Liver (tissue), 9 donors: Measurements from ENCODE around the gene SEMA6D. TPM values are rescaled to one million over a fixed set of nuclear protein-coding genes. Genes with fewer than 3 reads are reported as not detected.

ENCODE experiments used
- DNase-seq: peaks from one replicate; pipeline ENCODE4 v3.0.0-alpha.2; 2017; ENCODE audit warnings: low spot score
- H3K27ac ChIP-seq, 2 donors: one replicate each; pipeline ENCODE4 v1.7.0; 2013; ENCODE audit warnings: inconsistent platforms in 2 of 2, low read length in 2 of 2, control low read depth in 1 of 2, low read depth in 1 of 2, mild to moderate bottlenecking in 1 of 2
- H3K27me3 ChIP-seq, 4 donors: one replicate each; pipeline versions ENCODE4 v1.6.1 to v1.7.0; 2013; ENCODE audit warnings: low read length in 3 of 4, inconsistent platforms in 1 of 4, mild to moderate bottlenecking in 1 of 4, moderate library complexity in 1 of 4; ENCODE audit not compliant: control insufficient read depth in 4 of 4, insufficient read depth in 4 of 4
- H3K36me3 ChIP-seq, 4 donors: one replicate each; pipeline versions ENCODE4 v1.6.1 to v1.7.0; 2013; ENCODE audit warnings: low read length in 3 of 4, mild to moderate bottlenecking in 3 of 4, low read depth in 1 of 4, moderate library complexity in 1 of 4; ENCODE audit not compliant: control insufficient read depth in 4 of 4, insufficient read depth in 3 of 4
- H3K4me1 ChIP-seq, 4 donors: one replicate each; pipeline versions ENCODE4 v1.6.1 to v1.7.0; 2013; ENCODE audit warnings: low read length in 3 of 4, mild to moderate bottlenecking in 3 of 4, moderate library complexity in 1 of 4; ENCODE audit not compliant: control insufficient read depth in 4 of 4, insufficient read depth in 4 of 4
- H3K4me3 ChIP-seq, 3 donors: one replicate each; pipeline versions ENCODE4 v1.6.1 to v1.7.0; 2013; ENCODE audit warnings: low read length in 3 of 3, control low read depth in 1 of 3, low read depth in 1 of 3, mild to moderate bottlenecking in 1 of 3
- H3K9ac ChIP-seq, 2 donors: one replicate each; pipeline ENCODE4 v1.7.0; 2013; ENCODE audit warnings: low read length in 2 of 2, mild to moderate bottlenecking in 2 of 2, moderate library complexity in 2 of 2, control low read depth in 1 of 2, low read depth in 1 of 2
- H3K9me3 ChIP-seq, 4 donors: one replicate each; pipeline versions ENCODE4 v1.6.1 to v1.7.0; 2013; ENCODE audit warnings: low read length in 3 of 4; ENCODE audit not compliant: control insufficient read depth in 4 of 4
- ATF3 ChIP-seq: IDR thresholded peaks from 2 replicates; pipeline ENCODE4 v1.6.1; 2016; ENCODE audit warnings: antibody characterized with exemption
- CTCF ChIP-seq: fragments of 150-350 bp; IDR thresholded peaks from 2 replicates; pipeline ENCODE4 v1.5.1; 2017; ENCODE audit warnings: improper control_type of control experiment, low read depth, low read length; ENCODE audit not compliant: missing input control
- EGR1 ChIP-seq, 2 donors: IDR thresholded peaks; 2 replicates each; pipeline ENCODE4 v1.6.1; 2016 to 2018; ENCODE audit warnings: antibody characterized with exemption in 2 of 2, low read depth in 2 of 2
- FOXA2 ChIP-seq: IDR thresholded peaks from 2 replicates; pipeline ENCODE4 v1.6.1; 2016; ENCODE audit warnings: antibody characterized with exemption
- GABPA ChIP-seq, 2 donors: IDR thresholded peaks in 1 of 2; conservative IDR thresholded peaks in 1 of 2; 2 replicates each; pipeline ENCODE4 v1.6.1; 2016; ENCODE audit warnings: antibody characterized with exemption in 2 of 2, mild to moderate bottlenecking in 1 of 2, moderate library complexity in 1 of 2
- HNF4A ChIP-seq, 2 donors: conservative IDR thresholded peaks; 2 replicates each; pipeline ENCODE4 v1.6.1; 2016; ENCODE audit warnings: antibody characterized with exemption in 2 of 2, mild to moderate bottlenecking in 2 of 2
- HNF4G ChIP-seq: IDR thresholded peaks from 2 replicates; pipeline ENCODE4 v1.6.1; 2016; ENCODE audit warnings: antibody characterized with exemption
- JUND ChIP-seq, 2 donors: IDR thresholded peaks; 2 replicates each; pipeline ENCODE4 v1.6.1; 2016; ENCODE audit warnings: antibody characterized with exemption in 2 of 2
- MAX ChIP-seq: IDR thresholded peaks from 2 replicates; pipeline ENCODE4 v1.6.1; 2016; ENCODE audit warnings: antibody characterized with exemption
- RAD21 ChIP-seq, 2 donors: IDR thresholded peaks; 2 replicates each; pipeline ENCODE4 v1.6.1; 2016; ENCODE audit warnings: antibody characterized with exemption in 2 of 2, mild to moderate bottlenecking in 2 of 2
- REST ChIP-seq: IDR thresholded peaks from 2 replicates; pipeline ENCODE4 v1.6.1; 2016; ENCODE audit warnings: antibody characterized with exemption, mild to moderate bottlenecking
- RXRA ChIP-seq, 2 donors: IDR thresholded peaks; 2 replicates each; pipeline ENCODE4 v1.6.1; 2017 to 2018; ENCODE audit warnings: antibody characterized with exemption in 2 of 2, mild to moderate bottlenecking in 1 of 2
- SP1 ChIP-seq: IDR thresholded peaks from 2 replicates; pipeline ENCODE4 v1.6.1; 2018; ENCODE audit warnings: antibody characterized with exemption, mild to moderate bottlenecking
- TAF1 ChIP-seq: conservative IDR thresholded peaks from 2 replicates; pipeline ENCODE4 v1.6.1; 2016; ENCODE audit warnings: antibody characterized with exemption, mild to moderate bottlenecking
- YY1 ChIP-seq: IDR thresholded peaks from 2 replicates; pipeline ENCODE4 v1.6.1; 2016; ENCODE audit warnings: antibody characterized with exemption, mild to moderate bottlenecking
- WGBS: extraction: QIAGEN DNeasy Blood & Tissue Kit; methylation state at CpG from one replicate; pipeline ENCODE4 v1.1.7; 2013; 5-methylcytosine and 5-hydroxymethylcytosine counted together
- polyA plus RNA-seq, 2 donors: library from polyadenylated mRNA; stranded (reverse) in 1 of 2; unstranded in 1 of 2; fragments of 200-250 nt in 1 of 2; fragments of >200 nt in 1 of 2; fragmentation: Nextera tagmentation in 1 of 2; extraction: Ambion mirVana in 1 of 2; gene quantifications; one replicate each; pipeline versions ENCODE4 v1.2.1 to v1.2.3, GENCODE V29; 2013 to 2015
- total RNA-seq, 2 donors: library from RNA; depleted of rRNA; stranded (reverse); fragments of >200 nt; gene quantifications; one replicate each; pipeline ENCODE4 v1.2.3, GENCODE V29; 2014
- donor health status: healthy.
- donor health status: healthy.
- donor health status: healthy.
- donor health status: healthy.
- donor health status: healthy.

SEMA6D gene
- total and polyA plus RNA-seq, 4 donors: 1.0 to 4.5 (median 3.1) TPM

DNA sequence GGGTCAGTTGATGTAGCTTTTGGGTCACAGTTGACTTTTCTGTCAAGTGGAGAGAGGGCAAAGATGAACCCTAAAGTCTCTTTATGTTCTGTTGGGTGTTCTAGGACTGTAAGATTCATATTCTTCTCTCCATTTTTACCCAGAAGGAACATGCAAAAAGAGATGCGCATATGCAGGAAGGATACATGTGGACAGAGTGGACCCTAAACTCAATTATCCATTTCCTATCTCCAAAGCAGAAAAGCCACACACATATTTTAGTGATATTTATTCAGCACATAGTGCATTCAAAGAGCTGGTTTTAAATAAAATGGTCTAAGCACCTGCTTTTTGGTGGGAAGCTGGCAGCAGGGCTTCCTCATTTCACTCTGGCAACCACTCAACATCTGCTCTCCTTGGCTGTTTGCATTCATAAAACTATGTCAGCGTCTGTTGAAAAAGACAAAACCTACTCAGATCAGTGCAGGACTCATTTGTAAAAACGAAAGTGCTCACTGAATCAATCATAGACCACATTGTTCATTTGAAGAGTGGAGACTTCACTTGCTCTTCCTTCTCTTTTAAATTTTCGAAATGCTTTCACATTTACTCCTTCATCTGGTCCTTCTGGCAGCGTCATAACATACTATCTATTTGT lies 96.6 kb downstream of the SEMA6D start:
- Histone ChIP-seq H3K36me3 (no peaks in the 10 kb centered on the region), H3K27ac (no peak overlapping the region), H3K4me1 (no peaks in the 10 kb centered on the region), H3K27me3 (peaks cover 0 to 5% (median 2%) of the 10 kb centered on the region in 4 donors), H3K9me3 (no peaks in the 10 kb centered on the region), H3K4me3 (no peak overlapping the region), H3K9ac (no peak overlapping the region)
- TF ChIP-seq RAD21 (IDR thresholded peaks at IDR 0.05) (no peak), ATF3 (no peak), EGR1 (IDR thresholded peaks at IDR 0.05; ENCODE audit: low read depth in 2 of 2) (no peak), YY1 (no peak), TAF1 (no peak), SP1 (no peak)
- WGBS: 63% methylated on average over 5 of the region's 5 CpGs
- DNase-seq: no peak

DNA sequence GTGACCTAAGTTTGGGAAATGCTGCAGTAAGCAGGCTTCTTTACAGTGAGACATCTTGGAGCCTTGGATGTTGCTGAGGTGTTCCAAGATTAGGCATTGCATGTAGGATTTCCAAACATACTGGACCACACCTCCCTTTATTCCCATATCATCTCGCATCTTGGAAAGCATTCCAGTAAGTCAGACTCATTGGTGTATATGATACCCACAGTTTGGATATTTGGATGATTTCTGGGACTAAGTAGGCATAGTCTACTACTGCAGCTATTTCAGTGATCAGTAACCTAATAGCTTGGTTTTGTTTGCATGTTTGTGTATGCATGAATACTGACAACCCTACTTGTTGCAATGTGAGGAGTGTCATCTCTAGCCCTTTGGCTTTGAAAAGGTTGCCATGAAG lies 97.3 kb downstream of the SEMA6D start:
- H3K27ac ChIP-seq: no peak overlapping the region
- H3K9ac ChIP-seq: no peak overlapping the region
- no peak for DNase-seq
- no peaks in the 10 kb centered on the region for H3K4me1 ChIP-seq
- H3K4me3 ChIP-seq: no peak overlapping the region
- WGBS: 88% methylated on average over 1 of the region's 1 CpG
- H3K27me3 ChIP-seq: peaks cover 0 to 9% (median 2%) of the 10 kb centered on the region in 4 donors
- no peaks in the 10 kb centered on the region for H3K9me3 ChIP-seq
- TF ChIP-seq HNF4A (conservative IDR thresholded peaks at IDR 0.05) (no peak), CTCF (no peak), HNF4G (no peak), RAD21 (IDR thresholded peaks at IDR 0.05) (no peak), SP1 (no peak), MAX (no peak), FOXA2 (no peak), JUND (IDR thresholded peaks at IDR 0.05) (no peak), YY1 (no peak), REST (no peak), GABPA (IDR thresholded peaks at IDR 0.05 in 1 of 2, conservative IDR thresholded peaks at IDR 0.05 in 1 of 2) (no peak), ATF3 (no peak), EGR1 (IDR thresholded peaks at IDR 0.05; ENCODE audit: low read depth in 2 of 2) (no peak), RXRA (IDR thresholded peaks at IDR 0.05) (no peak)
- no peaks in the 10 kb centered on the region for H3K36me3 ChIP-seq
